Adrenal gland (tissue), 12 donors: ENCODE data around the gene SERTAD3. TPM values are rescaled to one million over a fixed set of nuclear protein-coding genes. Genes with fewer than 3 reads are reported as not detected.
A peak's percentile ranks its signal among the peaks of the same experiment; 100 is the strongest.

ENCODE experiments used
- DNase-seq, 7 donors: peaks; one replicate each; pipeline ENCODE4 v3.0.0-alpha.2; 2019 to 2020
- H3K27ac ChIP-seq, 5 donors: fragments of 200-600 bp; sonication (generic) in 4 of 5; 1 replicate in 3 of 5; 2 replicates in 2 of 5; pipeline versions ENCODE4 v1.5.1 to v1.8.0; 2016 to 2020; ENCODE audit warnings: mild to moderate bottlenecking in 1 of 5
- H3K27me3 ChIP-seq: fragments of 200-600 bp; 2 replicates; pipeline ENCODE4 v1.8.0; 2021
- H3K36me3 ChIP-seq, 2 donors: fragments of 200-600 bp; replicated peaks in 1 of 2; 1 replicate in 1 of 2; 2 replicates in 1 of 2; pipeline versions ENCODE4 v1.5.1 to v1.8.0; 2018 to 2022
- H3K4me1 ChIP-seq, 2 donors: fragments of 200-600 bp; replicated peaks in 1 of 2; 1 replicate in 1 of 2; 2 replicates in 1 of 2; pipeline versions ENCODE4 v1.5.1 to v1.8.0; 2018 to 2021
- H3K4me3 ChIP-seq, 4 donors: fragments of 200-600 bp; sonication (generic) in 3 of 4; one replicate each; pipeline ENCODE4 v1.5.1; 2016 to 2018
- H3K9me3 ChIP-seq, 3 donors: fragments of 200-600 bp; sonication (generic) in 1 of 3; replicated peaks in 1 of 3; 1 replicate in 2 of 3; 2 replicates in 1 of 3; pipeline versions ENCODE4 v1.5.1 to v1.8.0; 2016 to 2021
- POLR2A ChIP-seq, 2 donors: fragments of 450-650 bp; IDR thresholded peaks; one replicate each; pipeline ENCODE4 v1.6.1; 2017; ENCODE audit warnings: antibody characterized with exemption in 2 of 2, mild to moderate bottlenecking in 2 of 2, moderate library complexity in 1 of 2
- WGBS, 4 donors: extraction: QIAGEN DNeasy Blood & Tissue Kit in 2 of 4; methylation state at CpG; one replicate each; pipeline versions ENCODE4 v1.1.5 to v1.1.7; 2013 to 2017; 5-methylcytosine and 5-hydroxymethylcytosine counted together
- intact Hi-C, 2 donors: fragments of 100-400 bp; cut with DNase I; formaldehyde crosslinking; loops; one replicate each; pipeline versions ENCODE4 v1.14.1 to v1.15.0; 2022 to 2023
- polyA plus RNA-seq, 3 donors: library from polyadenylated mRNA; stranded (reverse); fragments of 200-250 nt in 2 of 3; fragments of 350-450 nt in 1 of 3; fragmentation: Illumina TruSeq in 1 of 3; extraction: RNeasy Lipid Tissue Mini Kit (QIAGEN cat#74804) in 1 of 3; gene quantifications; one replicate each; pipeline ENCODE4 v1.2.3, GENCODE V29; 2013 to 2014
- total RNA-seq, 9 donors: library from RNA; depleted of rRNA in 4 of 9; stranded (reverse); fragments of >200 nt in 4 of 9; fragments of 120-200 nt in 1 of 9; fragmentation: NEBNext Ultra II Directional in 1 of 9; extraction: Animal tissue kit (Norgen Biotek cat#: 25700) in 1 of 9; gene quantifications; one replicate each; pipeline versions ENCODE4 v1.1.0 to v1.2.4, GENCODE V29; 2013 to 2023
- TF ChIP-seq, protein P1 (sequence below), 6 experiments: fragments of 450-650 bp in 4 of 6; fragments of 200-600 bp in 2 of 6; sonication (generic) in 1 of 6; IDR thresholded peaks; 1 replicate in 5 of 6; 2 replicates in 1 of 6; pipeline versions ENCODE4 v1.5.1 to v1.8.0; 2016 to 2021; ENCODE audit warnings: antibody characterized with exemption in 6 of 6, mild to moderate bottlenecking in 2 of 6, moderate library complexity in 1 of 6
- donor health status: healthy with polysubstance abuse.
- donor health status: Bipolar disorder and iron deficiency.
- donor health status: DM: yes; HTN: yes; CAD: no.
- donor health status: DM: no; HTN: no; CAD: no.
- donor health status: DM: no; HTN: no; CAD: no.
- donor health status: DM: yes; HTN: yes; CAD: no.

SERTAD3 gene
- total and polyA plus RNA-seq, 12 donors, result 12.1 to 60.2 (median 29.5) TPM

DNA sequence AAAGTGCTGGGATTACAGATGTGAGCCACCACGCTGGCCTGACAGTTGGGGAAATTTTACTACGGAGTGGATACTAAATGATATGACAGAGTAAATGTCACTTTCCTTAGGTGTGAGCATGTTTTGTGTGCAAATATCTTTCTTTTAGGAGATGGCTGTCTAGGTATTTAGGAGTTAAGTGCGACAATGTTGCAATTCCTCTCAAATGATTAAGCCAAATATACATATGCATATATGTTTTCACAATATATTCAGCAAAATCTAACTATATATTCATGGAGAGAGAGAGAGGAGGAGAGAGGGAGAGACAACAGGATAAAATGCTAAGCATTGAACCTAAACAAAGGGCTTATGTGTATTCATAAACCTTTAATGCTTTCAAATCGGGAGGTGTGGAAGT is 5.4 kb upstream of the SERTAD3 start:
- peaks cover 0 to 13% of the 10 kb centered on the region in 2 donors for H3K36me3 ChIP-seq
- DNase-seq, result no peak
- WGBS, 4 donors, result 91 to 100% (median 95%) methylated on average over 4 of the region's 4 CpGs
- TF ChIP-seq, protein P1, sequence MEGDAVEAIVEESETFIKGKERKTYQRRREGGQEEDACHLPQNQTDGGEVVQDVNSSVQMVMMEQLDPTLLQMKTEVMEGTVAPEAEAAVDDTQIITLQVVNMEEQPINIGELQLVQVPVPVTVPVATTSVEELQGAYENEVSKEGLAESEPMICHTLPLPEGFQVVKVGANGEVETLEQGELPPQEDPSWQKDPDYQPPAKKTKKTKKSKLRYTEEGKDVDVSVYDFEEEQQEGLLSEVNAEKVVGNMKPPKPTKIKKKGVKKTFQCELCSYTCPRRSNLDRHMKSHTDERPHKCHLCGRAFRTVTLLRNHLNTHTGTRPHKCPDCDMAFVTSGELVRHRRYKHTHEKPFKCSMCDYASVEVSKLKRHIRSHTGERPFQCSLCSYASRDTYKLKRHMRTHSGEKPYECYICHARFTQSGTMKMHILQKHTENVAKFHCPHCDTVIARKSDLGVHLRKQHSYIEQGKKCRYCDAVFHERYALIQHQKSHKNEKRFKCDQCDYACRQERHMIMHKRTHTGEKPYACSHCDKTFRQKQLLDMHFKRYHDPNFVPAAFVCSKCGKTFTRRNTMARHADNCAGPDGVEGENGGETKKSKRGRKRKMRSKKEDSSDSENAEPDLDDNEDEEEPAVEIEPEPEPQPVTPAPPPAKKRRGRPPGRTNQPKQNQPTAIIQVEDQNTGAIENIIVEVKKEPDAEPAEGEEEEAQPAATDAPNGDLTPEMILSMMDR (IDR thresholded peaks at IDR 0.05), result no peak
- no peak for TF ChIP-seq POLR2A (IDR thresholded peaks at IDR 0.05)
- H3K4me3 ChIP-seq, result no peak overlapping the region
- H3K27me3 ChIP-seq, result no peaks in the 10 kb centered on the region
- intact Hi-C loops, result no loop called here
- no peaks in the 10 kb centered on the region for H3K9me3 ChIP-seq
- H3K4me1 ChIP-seq, result peaks cover 0 to 5% of the 10 kb centered on the region in 2 donors
- no peak overlapping the region for H3K27ac ChIP-seq

DNA sequence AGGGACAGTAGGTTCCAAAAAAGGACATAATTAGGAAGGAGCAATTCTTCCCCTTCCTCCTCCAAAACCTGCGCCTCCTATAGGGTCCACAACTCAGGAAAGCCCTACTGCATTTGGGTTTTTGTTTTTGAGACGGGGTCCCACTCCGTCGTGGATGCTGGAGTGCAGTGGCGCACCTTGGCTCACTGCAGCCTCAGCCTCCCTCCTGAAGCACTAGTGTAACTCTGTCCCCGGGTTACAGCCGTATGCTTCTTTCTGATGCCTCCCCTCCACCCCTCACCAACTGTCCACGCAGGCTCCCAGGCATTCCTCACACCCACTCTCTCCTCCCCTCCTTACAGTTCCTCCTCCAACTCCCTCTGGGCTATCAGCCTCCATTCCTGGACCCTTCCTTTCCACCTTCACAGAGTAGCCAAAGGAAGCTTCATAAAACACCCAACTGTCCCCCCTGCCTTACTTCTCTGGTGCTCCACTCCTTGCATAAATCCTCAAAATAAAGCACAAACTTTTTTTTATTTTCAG is 2.2 kb upstream of the SERTAD3 start:
- no peak overlapping the region for H3K27ac ChIP-seq
- WGBS, 4 donors, result 84 to 86% (median 85%) methylated on average over 8 of the region's 8 CpGs

DNA sequence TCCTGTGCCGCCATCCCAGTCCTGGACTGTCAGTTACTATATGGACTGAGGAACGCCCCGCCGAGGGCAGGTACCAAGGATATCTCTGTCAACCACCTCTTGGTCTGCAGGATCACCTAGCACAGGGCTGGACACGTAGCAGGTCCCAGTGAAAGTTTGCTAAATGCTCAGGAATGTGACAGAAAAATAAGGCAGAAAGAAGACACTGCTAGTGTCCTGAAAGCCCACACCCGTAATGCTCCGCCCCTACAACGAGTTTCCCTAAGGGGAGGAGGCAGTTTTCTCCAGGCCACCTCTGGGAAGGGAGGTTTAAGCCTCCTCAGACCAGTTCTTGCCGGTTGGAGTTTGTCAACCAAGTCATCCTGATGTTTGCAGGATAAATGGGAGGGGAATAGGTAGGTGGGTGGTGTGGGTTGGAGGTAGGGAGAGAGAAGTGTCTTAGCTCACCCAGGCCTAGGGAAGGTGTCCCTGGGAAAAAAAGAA is 1.7 kb upstream of the SERTAD3 start:
- WGBS, 4 donors, result 71 to 75% (median 73%) methylated on average over 9 of the region's 9 CpGs
- Histone ChIP-seq H3K4me3 (no peak overlapping the region), H3K36me3 (peaks cover 0 to 23% of the 10 kb centered on the region in 2 donors), H3K27me3 (no peaks in the 10 kb centered on the region), H3K9me3 (no peaks in the 10 kb centered on the region), H3K4me1 (peaks cover 10 to 19% of the 10 kb centered on the region in 2 donors), H3K27ac (no peak overlapping the region)
- DNase-seq, result peak in 1 of 7 donors; percentile 62
- no peak for TF ChIP-seq POLR2A (IDR thresholded peaks at IDR 0.05)
- TF ChIP-seq, protein P1 (IDR thresholded peaks at IDR 0.05), result no peak
- intact Hi-C loops, result no loop called here

More for the DNA sequence above, 2.2 kb upstream of the SERTAD3 start:
- intact Hi-C loops, result no loop called here
- Histone ChIP-seq H3K27me3 (no peaks in the 10 kb centered on the region), H3K4me3 (no peak overlapping the region), H3K4me1 (peaks cover 10 to 19% of the 10 kb centered on the region in 2 donors), H3K9me3 (no peaks in the 10 kb centered on the region), H3K36me3 (peaks cover 0 to 18% of the 10 kb centered on the region in 2 donors)
- TF ChIP-seq, protein P1 (IDR thresholded peaks at IDR 0.05), result no peak
- TF ChIP-seq POLR2A (IDR thresholded peaks at IDR 0.05), result no peak
- DNase-seq, result no peak

DNA sequence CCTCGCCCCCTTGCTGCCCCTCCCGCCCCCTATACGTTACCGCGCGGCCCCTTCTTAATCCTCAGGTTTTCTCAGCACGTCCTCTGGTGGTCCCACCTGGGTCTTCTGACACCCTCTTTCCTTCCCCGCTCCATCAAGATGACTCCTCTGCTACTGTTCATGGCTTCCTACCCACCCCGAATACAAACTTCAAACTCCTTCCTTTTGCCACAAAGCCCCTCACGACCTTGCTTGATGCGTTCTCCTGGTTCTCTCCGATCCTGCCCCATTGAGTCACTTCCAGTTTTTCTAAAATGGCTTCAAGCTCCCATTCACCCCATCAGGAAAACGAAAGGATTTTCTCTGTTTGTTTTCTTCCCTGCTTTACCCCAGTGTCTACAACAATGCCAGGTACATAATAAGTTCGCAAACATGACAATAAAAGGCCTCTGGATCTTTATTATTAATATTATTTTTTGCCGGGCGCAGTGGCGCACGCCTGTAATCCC is 734 bp upstream of the SERTAD3 start:
- peak overlapping the region; percentile 80 to 99 (median 94) for H3K27ac ChIP-seq
- H3K27me3 ChIP-seq, result no peaks in the 10 kb centered on the region
- DNase-seq, result no peak
- H3K9me3 ChIP-seq, result no peaks in the 10 kb centered on the region
- intact Hi-C loops, result no loop called here
- TF ChIP-seq POLR2A (IDR thresholded peaks at IDR 0.05), result no peak
- TF ChIP-seq, protein P1 (IDR thresholded peaks at IDR 0.05), result no peak
- H3K36me3 ChIP-seq, result peaks cover 0 to 31% of the 10 kb centered on the region in 2 donors
- WGBS, 4 donors, result 15 to 24% (median 18%) methylated on average over 11 to 18 of the region's 18 CpGs
- H3K4me1 ChIP-seq, result peaks cover 10 to 19% of the 10 kb centered on the region in 2 donors
- H3K4me3 ChIP-seq, result peak overlapping the region in 3 of 4 donors; percentile 75 to 94 (median 91)
